H1 (cell line): Measurements from ENCODE around the gene ABITRAM. TPM values are rescaled to one million over a fixed set of nuclear protein-coding genes. Genes with fewer than 3 reads are reported as not detected.

Experiments used
- CHD2 ChIP-seq: IDR thresholded peaks from 2 replicates; pipeline ENCODE4 v1.6.1; 2012; ENCODE audit warnings: low read length, improper control_type of control experiment
- NANOG ChIP-seq: IDR thresholded peaks from 2 replicates; pipeline ENCODE4 v1.6.1; 2011; ENCODE audit warnings: low read length, low read depth, mild to moderate bottlenecking, inconsistent platforms; ENCODE audit not compliant: insufficient read depth, poor library complexity, severe bottlenecking
- polyA plus RNA-seq, 7 experiments: library from polyadenylated mRNA; depleted of rRNA in 3 of 7; stranded (reverse) in 5 of 7; unstranded in 2 of 7; fragments of >200 nt in 5 of 7; fragments of 200-250 nt in 2 of 7; gene quantifications; 1 replicate in 5 of 7; 2 replicates in 1 of 7; 4 replicates in 1 of 7; pipeline versions ENCODE4 v1.2.1 to v1.2.3, GENCODE V29; 2011 to 2013; ENCODE audit warnings: missing spikeins in 2 of 7, mixed read lengths in 2 of 7
- total RNA-seq: library from RNA; stranded (reverse); fragmentation: NEBNext Ultra II Directional; extraction: Animal tissue kit (Norgen Biotek cat#: 25700); gene quantifications from 2 replicates; pipeline ENCODE4 v1.2.1, GENCODE V29; 2021

ABITRAM gene
- total and polyA plus RNA-seq, 2 of the 8 experiments (the other 6 are each of a cell fraction or from before 2014, with no cell fraction given) = 8.4 to 9.0 TPM

DNA sequence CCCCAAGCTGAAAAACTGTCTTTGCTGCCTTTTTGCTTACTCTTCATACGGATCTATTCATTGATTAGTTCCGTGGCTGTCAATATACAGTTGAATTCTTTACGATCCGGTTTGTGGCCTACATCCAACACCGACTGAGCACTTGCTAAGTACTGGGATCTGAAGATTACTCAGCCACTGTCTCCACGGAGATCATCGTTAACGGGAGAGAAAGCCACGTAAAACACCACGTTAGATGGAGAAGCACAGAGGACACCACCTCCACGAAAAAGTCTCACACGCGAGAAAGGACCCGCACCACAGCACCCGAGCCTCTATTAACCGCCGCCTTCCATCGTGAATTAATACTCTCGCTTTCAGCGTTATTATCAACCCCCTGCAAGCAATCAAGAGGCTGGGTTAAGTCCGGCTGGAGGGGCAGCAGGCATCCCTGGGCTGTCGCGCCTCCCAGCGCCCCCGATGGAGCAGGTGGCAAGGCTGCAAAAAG, 926 bp upstream of the ABITRAM start (continued):
- TF ChIP-seq NANOG (no peak), CHD2 (no peak)
- TF ChIP-seq, all 59 proteins: peak for 0
